Heart left ventricle (tissue), 16 donors: ENCODE results near the gene PAFAH1B2. TPM values are rescaled to one million over a fixed set of nuclear protein-coding genes. Genes with fewer than 3 reads are reported as not detected.

Experiments used
- ATAC-seq, 4 donors: fragments of 200-7000 bp; cut with Tn5 transposase; one replicate each; pipeline ENCODE4 v1.9.1; 2020 to 2022; ENCODE audit warnings: moderate library complexity in 4 of 4, mild to moderate bottlenecking in 3 of 4, moderate number of reproducible peaks in 1 of 4
- DNase-seq, 5 donors: peaks; one replicate each; pipeline ENCODE4 v3.0.0-alpha.2; 2020
- H3K27ac ChIP-seq, 12 donors: fragments of 200-600 bp; sonication (generic) in 4 of 12; one replicate each; pipeline versions ENCODE4 v1.5.0 to v1.8.0; 2016 to 2022; ENCODE audit warnings: mild to moderate bottlenecking in 2 of 12
- H3K27me3 ChIP-seq, 9 donors: fragments of 200-600 bp; sonication (generic) in 2 of 9; one replicate each; pipeline versions ENCODE4 v1.5.1 to v1.8.0; 2016 to 2022; ENCODE audit warnings: mild to moderate bottlenecking in 3 of 9
- H3K36me3 ChIP-seq, 9 donors: fragments of 200-600 bp; sonication (generic) in 2 of 9; one replicate each; pipeline versions ENCODE4 v1.5.0 to v1.8.0; 2018 to 2022; ENCODE audit warnings: mild to moderate bottlenecking in 2 of 9
- H3K4me1 ChIP-seq, 12 donors: fragments of 200-600 bp; sonication (generic) in 4 of 12; one replicate each; pipeline versions ENCODE4 v1.5.0 to v1.8.0; 2016 to 2022; ENCODE audit warnings: mild to moderate bottlenecking in 3 of 12
- H3K4me3 ChIP-seq, 12 donors: fragments of 200-600 bp; sonication (generic) in 4 of 12; one replicate each; pipeline versions ENCODE4 v1.5.0 to v1.8.0; 2017 to 2022; ENCODE audit warnings: mild to moderate bottlenecking in 9 of 12, moderate library complexity in 4 of 12
- H3K9me3 ChIP-seq, 12 donors: fragments of 200-600 bp; sonication (generic) in 4 of 12; one replicate each; pipeline versions ENCODE4 v1.5.0 to v1.8.0; 2016 to 2022; ENCODE audit warnings: mild to moderate bottlenecking in 1 of 12
- CTCF ChIP-seq, 12 donors: fragments of 200-600 bp; sonication (generic) in 4 of 12; IDR thresholded peaks; one replicate each; pipeline versions ENCODE4 v1.5.0 to v1.8.0; 2018 to 2022; ENCODE audit warnings: antibody characterized with exemption in 12 of 12, mild to moderate bottlenecking in 5 of 12
- POLR2A ChIP-seq, 2 donors: fragments of 450-650 bp; IDR thresholded peaks; one replicate each; pipeline ENCODE4 v1.6.1; 2017; ENCODE audit warnings: antibody characterized with exemption in 2 of 2, mild to moderate bottlenecking in 2 of 2, moderate library complexity in 2 of 2
- WGBS, 4 donors: extraction: QIAGEN DNeasy Blood & Tissue Kit in 2 of 4; methylation state at CpG; one replicate each; pipeline versions ENCODE4 v1.1.5 to v1.1.7; 2013 to 2018; 5-methylcytosine and 5-hydroxymethylcytosine counted together
- intact Hi-C, 10 donors: fragments of 100-400 bp; cut with DNase I; formaldehyde crosslinking; loops; one replicate each; pipeline versions ENCODE4 v1.11.1 to v1.14.2; 2022
- polyA plus RNA-seq, 2 donors: library from polyadenylated mRNA; stranded (reverse); fragments of 200-250 nt; gene quantifications; one replicate each; pipeline ENCODE4 v1.2.3, GENCODE V29; 2013
- total RNA-seq, 9 donors: library from RNA; depleted of rRNA in 2 of 9; stranded (reverse); fragments of >200 nt in 2 of 9; fragmentation: NEBNext Ultra II Directional in 3 of 9; extraction: Animal tissue kit (Norgen Biotek cat#: 25700) in 3 of 9; gene quantifications; one replicate each; pipeline versions ENCODE4 v1.1.0 to v1.2.4, GENCODE V29; 2016 to 2023
- donor health status: ischemic (EF 13 %, LVEDD 7.1; RV severe dilation, severe dysfunction).
- donor health status: healthy with polysubstance abuse.
- donor health status: DM: no; HTN: yes; CAD: no.
- donor health status: DM: no; HTN: no; CAD: no.
- donor health status: ischemic (EF 25% LVEDD 6.9; RV normal size, moderate dysfunction).
- donor health status: ischemic (EF 25% LVEDD 5.7; RV mildly dilated, moderate dysfunction).
- donor health status: healthy.
- donor health status: DM: yes; HTN: yes; CAD: no.
- donor health status: ischemic (EF 35%, LVEDD 5.7; RV mildly dilated, moderate dysfunction).
- donor health status: nonischemic (EF 11% LVEDD 7.7; RV severe dilation, severe dysfunction).
- donor health status: DM: yes; HTN: yes; CAD: no.
- donor health status: PGD.
- donor health status: ischemic (EF 29% LVEDD 5.4; RV normal size, mild dysfunction).
- donor health status: nonischemic (EF 23%, LVEDD 6.1; RV moderate dilation, normal function).

PAFAH1B2 gene
- total and polyA plus RNA-seq, 11 donors, result 16.7 to 81.1 (median 65.6) TPM

GRCh38 chr11:117219455-117219854 lies 75.4 kb downstream of the PAFAH1B2 start:
- DNase-seq (no peak), ATAC-seq (no peak)
- Histone ChIP-seq H3K36me3 (peaks cover 0 to 97% (median 71%) of the 10 kb centered on the region in 9 donors), H3K9me3 (no peaks in the 10 kb centered on the region), H3K4me3 (no peak overlapping the region), H3K27me3 (no peaks in the 10 kb centered on the region), H3K4me1 (peaks cover 12 to 69% (median 49%) of the 10 kb centered on the region in 12 donors), H3K27ac (peak overlapping the region in 11 of 12 donors; percentile 59 to 98 (median 88))
- intact Hi-C loops, result loop anchor here in 1 of 10 donors (2.0 kb wide), 1 partner anchor 39 kb away; no protein-coding TSS in a partner anchor
- TF ChIP-seq POLR2A (IDR thresholded peaks at IDR 0.05) (no peak), CTCF (IDR thresholded peaks at IDR 0.05) (no peak)
- WGBS, 4 donors, result 88 to 91% (median 90%) methylated on average over 1 to 8 of the region's 8 CpGs

- no peak for DNase-seq
- Histone ChIP-seq H3K4me1 (peaks cover 12 to 69% (median 49%) of the 10 kb centered on the region in 12 donors), H3K27me3 (no peaks in the 10 kb centered on the region), H3K27ac (peak overlapping the region; percentile 59 to 98 (median 88)), H3K36me3 (peaks cover 0 to 95% (median 71%) of the 10 kb centered on the region in 9 donors), H3K4me3 (no peak overlapping the region), H3K9me3 (no peaks in the 10 kb centered on the region)
- intact Hi-C loops, result loop anchor here in 9 of 10 donors (2.0 to 10.0 kb wide), 14 partner anchors 21 to 433 kb away; partner anchors contain the start of genes APOA5 (in 3 of the 9), SIDT2 (in 2 of the 9), ZPR1 (in 2 of the 9) and PAFAH1B2 (in 1 of the 9)
- TF ChIP-seq CTCF (IDR thresholded peaks at IDR 0.05) (no peak), POLR2A (IDR thresholded peaks at IDR 0.05) (no peak)
- no peak for ATAC-seq
- 87 to 92% (median 88%) methylated on average over 4 of the region's 4 CpGs for WGBS, 4 donors
Observed at GRCh38 chr11:117219995-117220394, 75.9 kb downstream of the PAFAH1B2 start.

- WGBS, 4 donors, result 20 to 38% (median 28%) methylated on average over 8 to 9 of the region's 9 CpGs
- no peak overlapping the region for H3K4me3 ChIP-seq
- no peaks in the 10 kb centered on the region for H3K27me3 ChIP-seq
- no peak for TF ChIP-seq CTCF (IDR thresholded peaks at IDR 0.05)
- TF ChIP-seq POLR2A (IDR thresholded peaks at IDR 0.05), result no peak
- peak; percentile 77 to 87 (median 83) for DNase-seq
- intact Hi-C loops, result loop anchor here in 8 of 10 donors (2.0 to 10.0 kb wide), 13 partner anchors 22 to 433 kb away; partner anchors contain the start of genes APOA5 (in 3 of the 8), SIDT2 (in 2 of the 8), ZPR1 (in 2 of the 8) and PAFAH1B2 (in 1 of the 8)
- peaks cover 0 to 96% (median 71%) of the 10 kb centered on the region in 9 donors for H3K36me3 ChIP-seq
- peak overlapping the region; percentile 59 to 98 (median 88) for H3K27ac ChIP-seq
- H3K4me1 ChIP-seq, result peaks cover 12 to 69% (median 49%) of the 10 kb centered on the region in 12 donors
- peak; percentile 77 to 83 (median 82) for ATAC-seq
- H3K9me3 ChIP-seq, result no peaks in the 10 kb centered on the region
Observed at GRCh38 chr11:117220568-117220967, 76.5 kb downstream of the PAFAH1B2 start.

- DNase-seq, result peak in 4 of 5 donors; percentile 57 to 78 (median 60)
- Histone ChIP-seq H3K27me3 (no peaks in the 10 kb centered on the region), H3K27ac (peak overlapping the region; percentile 59 to 98 (median 88)), H3K9me3 (no peaks in the 10 kb centered on the region), H3K4me3 (peak overlapping the region in 1 of 12 donors; percentile 11), H3K36me3 (peaks cover 0 to 94% (median 70%) of the 10 kb centered on the region in 9 donors), H3K4me1 (peaks cover 12 to 71% (median 50%) of the 10 kb centered on the region in 12 donors)
- 36 to 43% (median 37%) methylated on average over 7 of the region's 7 CpGs for WGBS, 4 donors
- TF ChIP-seq CTCF (IDR thresholded peaks at IDR 0.05) (no peak), POLR2A (IDR thresholded peaks at IDR 0.05) (no peak)
- ATAC-seq, result peak; percentile 54 to 75 (median 63)
- intact Hi-C loops, result loop anchor here in 8 of 10 donors (2.0 to 10.0 kb wide), 13 partner anchors 22 to 434 kb away; partner anchors contain the start of genes APOA5 (in 3 of the 8), SIDT2 (in 2 of the 8), ZPR1 (in 2 of the 8) and PAFAH1B2 (in 1 of the 8)
Observed at GRCh38 chr11:117220999-117221774, 77.1 kb downstream of the PAFAH1B2 start.
